Fibroblast of pulmonary artery (primary cell): ENCODE data around the gene MTNR1B.
A peak's percentile ranks its signal among the peaks of the same experiment; 100 is the strongest.

Experiments
- DNase-seq: peaks from one replicate; pipeline ENCODE4 v3.0.0-alpha.2; 2010; ENCODE audit warnings: low read depth
- H3K4me3 ChIP-seq: replicated peaks from 2 replicates; pipeline ENCODE4 v1.5.1; 2011; ENCODE audit warnings: low read depth, mild to moderate bottlenecking, control low read depth, low read length, moderate library complexity
- TF ChIP-seq, protein P1 (sequence below): IDR thresholded peaks from 2 replicates; pipeline ENCODE4 v1.5.1; 2011; ENCODE audit warnings: mild to moderate bottlenecking, control low read depth, low read length, inconsistent platforms; ENCODE audit errors: missing control alignments

The MTNR1B gene

DNA sequence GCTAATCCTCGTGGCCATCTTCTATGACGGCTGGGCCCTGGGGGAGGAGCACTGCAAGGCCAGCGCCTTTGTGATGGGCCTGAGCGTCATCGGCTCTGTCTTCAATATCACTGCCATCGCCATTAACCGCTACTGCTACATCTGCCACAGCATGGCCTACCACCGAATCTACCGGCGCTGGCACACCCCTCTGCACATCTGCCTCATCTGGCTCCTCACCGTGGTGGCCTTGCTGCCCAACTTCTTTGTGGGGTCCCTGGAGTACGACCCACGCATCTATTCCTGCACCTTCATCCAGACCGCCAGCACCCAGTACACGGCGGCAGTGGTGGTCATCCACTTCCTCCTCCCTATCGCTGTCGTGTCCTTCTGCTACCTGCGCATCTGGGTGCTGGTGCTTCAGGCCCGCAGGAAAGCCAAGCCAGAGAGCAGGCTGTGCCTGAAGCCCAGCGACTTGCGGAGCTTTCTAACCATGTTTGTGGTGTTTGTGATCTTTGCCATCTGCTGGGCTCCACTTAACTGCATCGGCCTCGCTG lies 12.1 kb downstream of the MTNR1B start:
- DNase-seq: no peak
- TF ChIP-seq, protein P1, sequence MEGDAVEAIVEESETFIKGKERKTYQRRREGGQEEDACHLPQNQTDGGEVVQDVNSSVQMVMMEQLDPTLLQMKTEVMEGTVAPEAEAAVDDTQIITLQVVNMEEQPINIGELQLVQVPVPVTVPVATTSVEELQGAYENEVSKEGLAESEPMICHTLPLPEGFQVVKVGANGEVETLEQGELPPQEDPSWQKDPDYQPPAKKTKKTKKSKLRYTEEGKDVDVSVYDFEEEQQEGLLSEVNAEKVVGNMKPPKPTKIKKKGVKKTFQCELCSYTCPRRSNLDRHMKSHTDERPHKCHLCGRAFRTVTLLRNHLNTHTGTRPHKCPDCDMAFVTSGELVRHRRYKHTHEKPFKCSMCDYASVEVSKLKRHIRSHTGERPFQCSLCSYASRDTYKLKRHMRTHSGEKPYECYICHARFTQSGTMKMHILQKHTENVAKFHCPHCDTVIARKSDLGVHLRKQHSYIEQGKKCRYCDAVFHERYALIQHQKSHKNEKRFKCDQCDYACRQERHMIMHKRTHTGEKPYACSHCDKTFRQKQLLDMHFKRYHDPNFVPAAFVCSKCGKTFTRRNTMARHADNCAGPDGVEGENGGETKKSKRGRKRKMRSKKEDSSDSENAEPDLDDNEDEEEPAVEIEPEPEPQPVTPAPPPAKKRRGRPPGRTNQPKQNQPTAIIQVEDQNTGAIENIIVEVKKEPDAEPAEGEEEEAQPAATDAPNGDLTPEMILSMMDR: no peak
- H3K4me3 ChIP-seq: no peak overlapping the region

- H3K4me3 ChIP-seq: no peak overlapping the region
- DNase-seq: no peak
- TF ChIP-seq, protein P1: no peak
Observed at GRCh38 chr11:92986585-92986984, 17.1 kb downstream of the MTNR1B start.

DNA sequence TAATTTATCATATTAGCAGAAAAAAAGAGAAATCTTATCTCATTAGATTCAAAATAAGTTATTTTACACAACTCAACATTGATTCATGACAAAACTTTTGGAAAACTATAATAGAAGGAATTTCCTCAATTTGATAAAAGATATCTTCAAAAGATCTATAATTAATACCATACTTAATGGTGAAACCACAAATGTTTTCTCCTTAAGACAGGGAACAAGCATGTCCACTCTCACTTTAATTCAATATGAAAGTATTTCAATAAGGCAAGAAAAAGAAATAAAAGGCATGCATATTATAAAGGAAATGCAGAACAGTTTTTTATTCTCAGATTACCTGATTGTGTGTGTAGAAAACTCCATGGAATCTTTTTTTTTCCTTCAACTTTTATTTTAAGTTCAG lies 23.6 kb downstream of the MTNR1B start:
- no peak overlapping the region for H3K4me3 ChIP-seq
- DNase-seq: no peak
- TF ChIP-seq, protein P1: no peak

DNA sequence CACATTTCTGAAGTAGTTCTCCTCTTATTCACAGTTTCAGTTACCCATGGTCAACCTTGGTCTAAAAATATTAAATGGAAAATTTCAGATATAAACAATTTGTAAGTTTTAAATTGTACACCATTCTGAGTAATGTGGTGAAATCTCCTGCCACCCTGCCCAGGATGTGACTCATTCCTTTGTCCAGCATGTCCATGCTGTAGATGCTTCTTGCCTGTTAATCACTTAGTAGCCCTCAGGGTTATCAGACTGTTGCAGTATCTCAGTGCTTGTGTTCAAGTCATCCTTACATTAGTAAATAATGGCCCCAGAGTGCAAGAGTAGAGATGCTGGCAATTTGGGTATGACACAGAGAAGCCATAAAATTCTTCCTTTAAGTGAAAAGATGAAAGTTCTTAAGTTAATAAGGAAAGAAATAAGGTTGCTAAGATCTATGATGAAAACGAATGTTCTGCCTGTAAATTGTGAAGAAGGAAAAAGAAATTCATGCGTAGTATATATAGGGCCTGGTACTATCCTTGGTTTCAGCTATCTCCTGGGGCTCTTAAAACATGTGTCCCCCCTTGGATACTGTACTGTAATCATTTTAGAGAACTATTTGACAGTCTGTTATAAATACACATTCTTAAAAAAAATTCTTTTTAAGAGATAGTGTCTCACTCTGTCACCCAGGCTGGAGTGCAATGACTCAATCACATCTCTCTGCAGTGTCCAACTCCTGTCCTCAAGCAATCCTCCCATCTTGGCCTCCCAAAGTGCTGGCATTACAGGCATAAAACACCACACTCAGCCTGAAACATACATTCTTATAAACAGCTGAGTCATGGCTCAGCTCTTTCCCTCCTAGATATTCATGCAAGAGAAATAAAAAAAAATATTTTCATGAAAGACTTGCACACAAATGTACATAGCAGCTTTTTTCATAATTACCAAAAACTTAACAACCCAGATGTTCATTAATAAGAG lies 31.3 kb downstream of the MTNR1B start:
- TF ChIP-seq, protein P1: no peak
- DNase-seq: peak; percentile 72
- no peak overlapping the region for H3K4me3 ChIP-seq

GRCh38 chr11:93001806-93002205 lies 32.4 kb downstream of the MTNR1B start:
- TF ChIP-seq, protein P1: no peak
- no peak overlapping the region for H3K4me3 ChIP-seq
- DNase-seq: no peak

GRCh38 chr11:93002380-93002779 lies 32.9 kb downstream of the MTNR1B start:
- DNase-seq: no peak
- H3K4me3 ChIP-seq: no peak overlapping the region
- TF ChIP-seq, protein P1: no peak

DNA sequence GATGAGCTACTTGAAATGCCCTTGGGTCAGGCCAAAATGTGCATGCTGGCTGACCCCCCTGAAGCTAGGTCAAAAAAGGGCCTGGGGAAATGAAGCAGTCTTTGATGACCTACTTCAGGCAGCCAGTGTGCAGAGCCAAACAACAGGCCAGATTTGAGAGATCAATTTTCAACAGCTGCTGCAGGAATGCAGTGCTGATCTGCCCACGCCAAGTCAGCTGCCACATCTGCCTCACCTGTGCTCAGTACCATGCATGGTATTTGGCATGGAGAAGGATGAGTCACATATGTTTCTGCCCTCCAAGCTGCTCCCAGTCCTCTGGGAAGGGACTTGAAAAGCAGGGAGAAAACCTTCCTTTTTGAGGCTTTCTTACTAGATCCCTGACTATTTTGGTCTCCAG lies 35.8 kb downstream of the MTNR1B start:
- peak; percentile 21 for DNase-seq
- no peak overlapping the region for H3K4me3 ChIP-seq
- TF ChIP-seq, protein P1: no peak
